Measurements from ENCODE around the gene KCNN2.

The KCNN2 gene

DNA sequence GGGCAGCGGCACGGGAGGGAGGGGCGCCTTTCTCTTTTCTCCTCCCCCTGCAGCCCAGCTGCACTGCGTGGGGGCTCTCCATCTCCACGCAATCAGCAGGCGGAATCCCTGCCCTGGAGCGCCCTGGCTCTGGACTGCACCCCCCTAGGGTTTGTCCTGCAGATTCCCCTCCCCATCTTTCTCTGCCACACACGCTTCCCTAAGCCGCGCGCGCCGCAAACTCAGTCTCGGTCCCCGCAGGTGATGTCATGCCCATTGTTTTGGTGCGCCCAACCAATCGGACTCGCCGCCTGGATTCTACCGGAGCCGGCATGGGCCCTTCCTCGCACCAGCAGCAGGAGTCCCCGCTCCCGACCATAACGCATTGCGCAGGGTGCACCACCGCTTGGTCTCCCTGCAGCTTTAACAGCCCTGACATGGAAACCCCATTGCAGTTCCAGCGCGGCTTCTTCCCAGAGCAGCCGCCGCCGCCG lies at the start of gene KCNN2:
Gene KCNN2 (plus strand): TSS at position 347 of the 473 bp plus-strand sequence. CDS start 70 bp downstream, at position 417.
- DNase-seq (ENCODE audit: low read depth in 2 of 2, low spot score in 1 of 2) = no peak

DNA sequence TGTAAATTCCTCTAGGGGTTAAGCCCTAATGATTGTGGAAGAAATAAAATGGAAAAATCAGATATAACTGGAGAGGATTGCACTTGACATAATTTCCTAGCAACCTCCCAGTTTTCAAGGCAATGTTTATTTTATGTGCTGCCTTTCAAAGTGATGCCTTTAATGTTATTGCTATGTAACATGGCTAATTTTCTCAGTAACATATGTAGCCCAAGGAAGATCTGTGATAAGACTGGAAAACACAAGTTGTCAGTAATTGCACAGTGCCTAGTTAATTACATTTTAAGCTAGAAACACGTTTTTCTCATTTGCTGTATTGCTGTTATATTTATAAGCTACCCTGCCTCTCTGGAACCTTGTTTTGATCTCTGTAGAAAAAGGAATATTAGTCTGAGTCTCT lies 49.2 kb upstream of the KCNN2 start:
- DNase-seq (ENCODE audit: low read depth in 2 of 2, low spot score in 1 of 2) = no peak

DNA sequence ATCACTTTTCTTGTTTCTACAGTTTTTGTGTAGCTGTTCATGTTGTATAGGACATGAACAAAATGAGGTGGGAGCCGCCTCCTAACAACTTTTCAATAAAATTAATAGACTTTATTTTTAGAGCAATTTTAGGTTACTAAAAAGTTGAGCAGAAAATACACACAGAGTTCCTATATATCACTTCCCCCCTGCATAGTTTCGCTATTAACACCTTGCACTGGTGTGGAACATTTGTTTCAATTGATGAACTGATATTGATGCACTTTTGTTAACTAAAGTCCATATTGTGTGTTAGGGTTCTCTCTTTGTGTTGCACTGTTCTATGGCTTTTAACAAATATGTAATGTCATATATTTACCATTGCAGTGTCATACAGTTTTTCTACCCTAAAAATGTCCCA lies 47.8 kb upstream of the KCNN2 start:
- no peak for DNase-seq (ENCODE audit: low read depth in 2 of 2, low spot score in 1 of 2)

DNA sequence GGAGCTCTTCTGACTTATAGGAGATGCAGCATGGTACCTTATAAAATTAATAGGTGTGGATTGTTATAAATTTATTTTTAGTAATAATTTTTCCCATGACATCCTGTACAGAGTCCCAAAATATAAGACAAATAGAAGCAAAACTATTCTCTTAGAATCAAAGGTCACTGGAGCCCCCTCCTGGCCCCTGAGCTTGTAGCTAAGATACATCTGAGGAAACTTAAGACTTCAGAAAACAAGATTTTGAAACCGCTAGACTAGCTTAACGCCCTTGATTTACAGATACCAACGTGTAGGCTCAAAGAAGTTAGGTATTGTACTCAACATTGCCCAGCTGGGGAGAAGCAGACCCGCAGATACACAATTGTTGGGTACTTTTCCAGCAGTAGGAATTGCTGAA lies 45.7 kb upstream of the KCNN2 start:
- no peak for DNase-seq (ENCODE audit: low read depth in 2 of 2, low spot score in 1 of 2)

DNA sequence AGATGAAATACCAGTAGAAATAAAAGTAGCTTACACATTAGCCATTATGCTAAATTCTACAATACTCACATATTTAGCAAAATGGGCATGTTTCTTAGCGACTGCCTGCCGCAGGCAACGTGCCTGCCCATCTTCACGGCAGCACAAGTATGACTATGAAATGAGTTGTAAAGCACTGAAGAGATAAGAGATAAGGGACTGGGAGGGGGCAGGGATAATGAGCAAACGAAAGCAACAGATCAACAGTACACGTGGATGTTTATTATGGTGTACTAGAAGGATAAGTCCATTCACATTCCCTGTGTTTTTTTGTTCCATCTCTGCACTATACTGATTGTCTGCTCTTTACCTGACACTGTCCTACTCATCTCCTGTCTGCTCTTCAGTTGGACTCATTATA lies 44.1 kb upstream of the KCNN2 start:
- DNase-seq (ENCODE audit: low read depth in 2 of 2, low spot score in 1 of 2) = no peak

DNA sequence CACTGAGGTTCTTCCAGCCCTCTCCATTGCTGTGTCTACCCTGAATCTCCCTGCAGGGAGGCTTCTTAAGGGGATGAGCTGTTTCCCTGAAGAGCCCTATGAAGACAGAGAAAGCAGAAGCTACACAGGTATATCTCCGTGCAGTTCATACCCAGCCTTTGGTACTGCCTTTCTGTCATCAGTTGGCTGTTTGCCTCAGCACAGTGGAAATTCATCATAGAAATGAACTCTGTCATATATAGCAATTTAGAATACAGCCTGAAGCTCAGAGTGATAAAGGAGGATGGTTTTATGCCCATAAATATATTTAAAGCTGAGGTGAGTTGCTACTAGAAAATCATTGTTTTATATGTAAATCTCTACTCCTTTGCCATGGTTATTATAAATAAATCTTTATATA lies 42.6 kb upstream of the KCNN2 start:
- DNase-seq (ENCODE audit: low read depth in 2 of 2, low spot score in 1 of 2) = no peak

DNA sequence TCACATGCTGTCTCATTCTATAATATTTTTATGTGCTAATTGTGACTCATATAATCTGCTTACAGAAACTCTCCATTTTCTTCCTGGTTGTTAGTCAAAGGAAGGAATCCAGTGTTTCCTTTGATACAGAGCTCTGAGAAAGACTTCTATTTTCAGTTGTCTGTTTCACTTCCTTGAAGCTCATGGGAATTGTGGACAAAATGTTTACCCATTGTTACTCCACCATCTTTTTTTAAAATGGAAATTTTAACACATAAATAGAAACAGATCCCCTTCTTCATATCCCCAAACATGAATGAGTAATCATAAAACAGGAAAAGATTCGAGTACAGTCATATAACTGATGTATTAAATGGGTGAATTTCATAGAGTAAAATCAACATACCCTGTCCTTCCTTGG lies 42.0 kb upstream of the KCNN2 start:
- DNase-seq (ENCODE audit: low read depth in 2 of 2, low spot score in 1 of 2) = no peak

DNA sequence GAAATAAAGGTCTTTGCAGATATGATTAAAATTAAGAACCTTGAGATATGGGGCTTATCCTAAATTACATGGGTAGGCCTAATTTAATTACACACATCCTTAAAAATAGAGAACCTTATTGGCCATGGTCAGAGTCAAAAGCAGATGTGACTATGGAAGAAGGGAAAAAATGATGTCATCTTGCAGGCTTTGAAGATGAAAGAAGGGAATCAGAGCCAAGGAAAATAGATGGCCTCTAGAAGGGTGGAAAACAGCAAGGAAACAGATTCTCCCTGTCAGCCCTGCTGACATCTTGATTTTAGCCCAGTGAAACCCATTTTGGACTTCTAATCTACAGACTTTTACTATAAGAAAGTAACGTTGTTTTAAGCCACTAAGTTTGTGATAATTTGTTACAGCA lies 37.6 kb upstream of the KCNN2 start:
- DNase-seq (ENCODE audit: low read depth in 2 of 2, low spot score in 1 of 2) = no peak

DNA sequence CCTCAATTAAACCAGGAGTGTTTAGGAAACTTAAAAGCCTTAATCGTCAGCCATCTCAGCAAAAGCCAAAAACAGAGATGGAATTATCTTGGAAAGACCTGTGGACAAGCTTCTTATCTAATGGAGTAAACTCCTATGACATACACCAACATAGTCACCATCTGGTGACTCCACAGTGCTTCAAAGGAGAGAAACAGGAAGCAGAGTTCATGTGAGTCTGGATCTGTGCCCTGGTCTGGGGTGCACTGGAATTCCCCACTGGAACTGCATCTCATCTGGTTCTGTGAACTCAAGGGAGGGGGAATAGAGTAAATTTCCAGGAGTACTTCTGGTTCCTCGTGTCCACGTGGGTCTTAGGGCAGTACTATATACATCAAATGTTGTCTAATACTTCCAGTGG lies 36.3 kb upstream of the KCNN2 start:
- no peak for DNase-seq (ENCODE audit: low read depth in 2 of 2, low spot score in 1 of 2)

DNA sequence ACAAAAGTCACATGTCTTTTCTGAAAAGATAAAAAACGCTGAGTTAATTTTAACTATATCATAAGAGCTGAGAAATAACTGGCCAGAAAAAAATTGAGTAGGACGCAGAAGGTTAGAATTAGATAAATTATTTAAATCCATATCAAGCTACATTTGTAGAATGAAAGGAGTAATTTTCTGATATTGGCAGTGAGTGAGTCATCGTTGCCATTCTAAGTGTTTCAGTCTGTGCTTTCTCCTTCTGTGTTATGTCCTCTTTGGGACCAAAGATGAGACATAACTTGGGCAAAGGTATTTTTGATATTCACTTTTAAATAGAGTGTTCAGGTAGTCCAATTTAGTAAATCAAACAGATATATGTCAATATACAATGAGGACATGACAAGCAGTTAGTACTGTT lies 34.4 kb upstream of the KCNN2 start:
- DNase-seq (ENCODE audit: low read depth in 2 of 2, low spot score in 1 of 2) = no peak

DNA sequence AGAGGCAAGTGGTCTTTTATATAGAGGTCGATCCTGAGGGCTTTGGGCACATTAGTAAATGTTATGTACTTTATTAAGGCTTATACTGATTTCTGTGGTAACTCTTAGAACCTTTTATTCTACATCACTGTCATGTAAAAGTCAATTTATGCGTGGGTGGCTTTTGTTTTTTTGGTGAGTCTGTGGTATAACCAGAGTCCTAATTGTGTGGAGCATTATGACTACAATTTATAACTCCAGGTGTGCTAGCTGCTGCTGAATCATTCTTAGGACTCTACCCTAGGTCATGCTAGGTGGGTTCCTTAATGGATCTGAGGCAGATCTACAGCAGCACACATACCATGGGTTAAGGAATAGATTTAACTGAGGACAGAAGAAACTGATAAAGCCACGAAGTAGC lies 33.9 kb upstream of the KCNN2 start:
- no peak for DNase-seq (ENCODE audit: low read depth in 2 of 2, low spot score in 1 of 2)

DNA sequence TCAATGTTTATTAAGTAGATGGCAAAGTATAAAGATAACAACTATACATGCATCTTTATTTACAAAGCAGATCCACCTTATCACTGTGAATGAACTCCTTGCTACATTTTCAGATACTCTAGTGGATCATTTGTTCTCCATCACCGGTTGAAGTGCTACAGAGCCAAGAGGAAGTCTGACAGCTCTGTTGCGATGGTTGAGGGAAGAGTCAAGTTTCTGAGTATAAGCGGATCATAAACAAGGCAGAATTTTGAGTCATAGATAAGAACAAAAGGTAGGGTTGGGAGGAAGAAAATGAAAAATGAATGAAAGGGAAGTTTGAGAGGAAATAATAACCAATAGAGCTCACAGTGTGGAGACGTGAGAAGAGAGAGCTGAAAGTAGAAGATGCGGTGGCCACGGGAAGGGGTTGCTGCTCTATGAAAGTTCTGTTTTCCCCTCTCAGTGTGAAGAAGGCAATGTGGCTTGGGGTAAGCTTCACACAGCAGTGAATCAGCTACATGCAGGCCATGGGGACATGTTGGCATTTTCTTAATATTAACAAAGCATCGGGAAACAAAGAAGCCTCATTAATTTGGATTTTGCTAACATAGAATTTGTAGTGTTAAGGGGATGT lies 30.8 kb upstream of the KCNN2 start:
- DNase-seq (ENCODE audit: low read depth in 2 of 2, low spot score in 1 of 2) = no peak

DNA sequence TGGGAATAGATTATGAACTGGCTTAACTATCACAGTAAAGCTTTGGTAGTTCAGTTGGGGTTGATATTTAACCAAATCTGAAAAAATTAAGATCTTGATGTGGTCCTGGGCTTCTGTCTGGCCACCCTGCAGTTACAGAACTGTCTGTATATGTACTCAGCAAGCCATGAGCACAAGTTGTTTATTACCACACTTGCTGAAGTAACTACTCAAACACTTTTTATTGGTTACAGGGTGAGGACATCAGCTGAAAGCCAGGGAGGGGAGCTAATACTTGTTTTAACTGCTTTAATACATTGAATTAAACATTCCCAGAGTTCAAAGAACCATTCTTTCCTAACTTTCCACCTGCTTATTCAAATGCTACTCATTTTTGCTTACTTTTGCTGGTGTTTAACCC lies 29.4 kb upstream of the KCNN2 start:
- no peak for DNase-seq (ENCODE audit: low read depth in 2 of 2, low spot score in 1 of 2)

DNA sequence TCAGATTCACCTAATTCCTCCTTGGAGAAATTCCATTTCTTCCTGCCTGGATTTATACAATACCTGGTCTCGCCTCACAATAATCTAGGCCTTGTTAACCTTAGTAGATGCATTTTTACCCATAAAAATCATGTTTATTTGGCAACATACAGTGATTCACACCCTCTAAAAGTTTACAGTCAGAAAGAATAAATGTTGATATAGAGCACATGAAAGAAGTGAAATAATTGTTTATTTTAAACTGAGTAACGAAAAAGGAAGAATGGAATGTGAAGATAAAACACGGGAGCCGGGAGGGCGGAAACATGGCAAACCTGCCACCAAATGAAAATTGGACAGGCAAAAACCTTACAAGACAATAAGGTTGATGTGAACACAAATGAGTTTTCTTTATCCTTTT lies 28.9 kb upstream of the KCNN2 start:
- no peak for DNase-seq (ENCODE audit: low read depth in 2 of 2, low spot score in 1 of 2)

DNA sequence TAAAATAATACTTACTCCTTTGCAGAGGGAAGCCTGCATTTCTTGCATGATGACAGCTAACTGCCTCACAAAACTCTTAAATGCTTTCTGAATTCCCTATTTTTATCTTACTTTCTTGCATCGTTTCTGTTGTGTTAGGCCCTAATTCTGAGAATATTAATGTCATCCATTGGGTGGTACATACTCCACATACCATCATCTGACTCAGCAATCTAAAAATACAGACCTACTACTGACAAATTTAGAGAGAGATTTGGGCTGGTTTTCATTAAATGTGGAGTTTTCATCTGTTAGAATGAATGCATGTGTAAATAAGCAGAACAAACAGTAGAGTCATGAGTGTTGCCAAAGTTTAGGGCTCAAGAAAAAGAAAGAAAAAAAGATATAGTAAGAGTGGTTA lies 26.5 kb upstream of the KCNN2 start:
- DNase-seq (ENCODE audit: low read depth in 2 of 2, low spot score in 1 of 2) = no peak

DNA sequence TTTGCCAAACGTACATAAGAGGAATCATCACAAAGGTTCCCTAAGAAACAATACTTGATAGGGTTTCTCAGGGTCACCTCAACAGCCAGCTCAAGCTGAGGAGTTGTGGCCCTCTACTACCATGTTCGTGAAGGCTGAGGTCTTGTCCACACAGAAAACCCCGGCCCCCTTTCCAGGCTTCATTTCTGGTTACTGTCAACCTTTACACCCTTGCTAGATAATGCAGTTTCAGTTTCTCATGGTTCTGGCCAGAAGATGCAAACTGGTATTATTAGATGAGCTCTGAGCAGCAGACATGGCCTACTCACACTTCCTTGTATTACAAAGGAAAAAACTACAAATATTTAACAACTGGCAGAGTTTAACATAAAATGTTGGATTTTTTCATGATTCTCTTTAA lies 22.8 kb upstream of the KCNN2 start:
- DNase-seq (ENCODE audit: low read depth in 2 of 2, low spot score in 1 of 2) = no peak

DNA sequence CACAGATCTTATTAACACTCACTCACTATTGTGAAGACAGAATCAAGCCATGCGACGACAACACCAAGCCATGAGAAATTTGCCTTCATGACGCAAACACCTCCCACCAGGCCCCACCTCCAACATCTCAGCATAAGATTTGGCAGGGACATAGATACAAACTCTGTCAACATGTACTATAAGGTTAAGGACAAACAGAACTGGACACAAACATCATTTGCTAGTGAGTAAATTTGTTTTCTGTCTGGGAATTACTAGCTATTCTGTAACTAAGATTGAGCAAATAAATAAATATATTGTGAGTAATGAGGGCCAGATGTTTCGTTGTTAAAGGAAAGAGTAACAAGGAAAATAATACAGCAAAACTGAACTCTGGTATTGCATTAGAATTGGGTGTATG lies 15.7 kb upstream of the KCNN2 start:
- DNase-seq (ENCODE audit: low read depth in 2 of 2, low spot score in 1 of 2) = no peak

DNA sequence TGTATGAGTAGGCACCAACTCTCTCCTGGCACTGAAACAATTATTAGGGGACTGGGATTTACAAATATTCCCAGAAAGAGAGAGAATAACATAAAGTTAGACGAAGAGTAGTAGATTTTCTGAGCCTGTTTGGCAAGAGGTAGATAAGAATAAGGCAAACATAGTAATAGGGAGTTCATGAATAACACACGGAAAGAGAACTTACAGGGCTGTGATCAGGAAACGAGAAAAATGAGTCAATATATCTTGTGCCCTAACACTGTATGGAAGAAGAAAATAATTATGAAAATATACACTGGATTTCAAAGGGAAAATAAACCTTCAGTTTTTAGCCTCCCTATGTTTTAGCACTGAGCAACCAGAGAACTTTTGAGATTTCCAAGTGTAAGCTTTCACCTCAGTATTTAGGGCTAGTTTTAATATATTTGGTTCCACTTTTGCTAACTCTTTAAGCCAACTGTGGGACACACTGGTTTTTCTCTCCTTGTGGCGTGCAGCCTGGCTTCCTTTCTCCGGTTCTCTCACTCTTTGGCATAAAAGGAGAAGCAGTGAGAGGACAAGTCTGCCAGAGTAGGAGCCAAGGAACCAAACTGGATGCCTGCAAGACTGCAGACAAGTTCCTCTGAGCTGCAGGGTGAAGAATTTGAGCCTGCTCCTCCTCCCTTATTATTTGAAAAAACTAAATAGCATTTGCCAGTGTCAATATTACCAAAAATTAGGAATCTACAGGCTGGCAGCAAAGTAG lies 6.6 kb upstream of the KCNN2 start:
- DNase-seq (ENCODE audit: low read depth in 2 of 2, low spot score in 1 of 2) = no peak

DNA sequence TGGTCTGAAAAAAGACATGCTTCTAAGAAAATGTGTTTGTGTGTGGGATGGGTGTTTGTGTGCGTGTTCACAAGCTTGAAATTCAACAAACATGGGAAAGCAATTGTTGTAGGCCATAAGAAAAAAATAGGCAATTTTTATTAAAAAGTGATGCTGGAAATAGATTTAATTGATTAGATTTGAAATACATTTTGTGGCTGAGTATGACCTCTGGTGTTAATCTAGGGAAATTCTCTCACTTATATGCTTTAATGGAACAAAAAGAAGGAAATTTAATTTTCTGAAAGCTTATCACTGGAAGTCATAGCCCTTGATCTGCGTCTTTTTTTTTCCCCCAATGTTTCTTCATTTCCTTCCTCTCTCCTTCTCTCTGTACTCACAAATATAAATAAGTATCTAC lies 3.5 kb upstream of the KCNN2 start:
- DNase-seq (ENCODE audit: low read depth in 2 of 2, low spot score in 1 of 2) = no peak

DNA sequence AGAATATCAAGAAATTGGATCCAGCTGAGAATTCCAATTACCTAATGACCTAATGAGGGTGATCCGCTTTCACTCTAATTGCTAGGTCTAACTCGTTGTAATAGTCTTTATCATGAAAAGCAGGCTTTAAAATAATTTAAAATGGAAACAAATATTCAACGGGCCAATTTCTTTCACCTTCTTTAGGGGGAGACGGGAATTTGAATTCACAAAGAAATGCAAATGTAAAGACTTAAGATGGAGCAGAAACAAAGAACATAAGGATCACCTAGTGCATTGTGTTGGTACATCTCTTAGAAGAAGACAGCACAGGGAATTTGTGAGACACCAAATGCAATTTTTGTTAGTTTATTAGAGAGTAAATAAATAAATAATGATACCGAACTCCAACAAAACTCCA lies 1.5 kb upstream of the KCNN2 start:
- no peak for DNase-seq (ENCODE audit: low read depth in 2 of 2, low spot score in 1 of 2)

DNA sequence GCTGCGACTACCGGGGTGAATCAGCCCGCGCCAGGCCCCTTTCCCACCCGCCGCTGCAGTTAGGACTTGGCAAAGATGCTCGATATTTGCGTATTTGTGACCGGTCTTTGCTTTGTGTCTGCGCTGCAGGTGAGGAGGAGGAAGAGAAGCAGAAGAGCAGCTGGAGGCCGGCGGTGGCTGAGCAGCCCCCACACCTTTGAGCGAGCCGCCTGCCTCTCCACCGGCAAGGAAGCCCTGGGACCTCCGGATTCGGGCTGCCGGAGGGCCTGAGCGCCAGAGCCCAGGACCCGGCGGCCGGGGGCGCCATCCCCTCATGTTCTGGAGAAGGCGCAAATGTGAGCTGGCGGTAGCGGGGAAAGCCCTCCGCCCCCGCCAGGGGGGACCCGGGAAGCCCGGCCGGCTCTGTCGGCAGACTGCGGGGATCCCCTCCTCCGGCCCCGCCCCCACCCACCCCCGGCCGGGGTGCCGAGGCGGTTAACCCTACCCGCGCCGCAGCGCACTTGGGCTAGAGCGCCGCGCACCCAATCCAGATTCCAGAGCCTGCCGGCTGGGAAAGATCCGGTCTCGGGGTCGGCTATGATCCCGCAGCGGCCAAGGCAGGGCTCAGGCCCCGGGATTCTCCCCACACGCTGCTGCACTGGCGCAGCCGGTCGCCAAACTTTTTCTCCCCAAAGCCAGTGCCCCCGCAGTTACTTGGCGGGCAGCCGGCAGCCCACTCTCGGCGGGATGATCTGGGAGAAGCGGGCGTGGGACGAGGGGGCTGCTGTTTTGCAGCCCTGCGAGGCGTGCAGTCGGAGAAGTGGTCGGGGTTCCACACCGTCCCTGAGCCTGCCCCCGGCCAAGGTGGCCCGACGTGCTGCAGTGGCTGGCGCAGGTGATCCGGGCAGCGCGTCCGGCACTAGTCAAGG lies 800 bp upstream of the KCNN2 start:
- no peak for DNase-seq (ENCODE audit: low read depth in 2 of 2, low spot score in 1 of 2)
